GM13977 (cell line): ENCODE measurements around the gene PTP4A2.

ENCODE experiments used
- DNase-seq: peaks from one replicate; pipeline ENCODE4 v3.0.0; 2012; ENCODE audit warnings: low spot score
- CTCF ChIP-seq: IDR thresholded peaks from 2 replicates; pipeline ENCODE4 v1.5.1; 2012; ENCODE audit warnings: mild to moderate bottlenecking, control low read depth; ENCODE audit not compliant: insufficient read depth; ENCODE audit errors: extremely low read depth, missing control alignments
- in situ Hi-C: fragments of 300-500 bp; cut with MboI; formaldehyde crosslinking; loops from one replicate; pipeline ENCODE4 v1.12.0; 2022; ENCODE audit warnings: low sequenced_read_pairs, low pct_unique_long_range_greater_than_20kb, mixed read lengths, inconsistent platforms; ENCODE audit not compliant: unreplicated experiment

PTP4A2 gene

DNA sequence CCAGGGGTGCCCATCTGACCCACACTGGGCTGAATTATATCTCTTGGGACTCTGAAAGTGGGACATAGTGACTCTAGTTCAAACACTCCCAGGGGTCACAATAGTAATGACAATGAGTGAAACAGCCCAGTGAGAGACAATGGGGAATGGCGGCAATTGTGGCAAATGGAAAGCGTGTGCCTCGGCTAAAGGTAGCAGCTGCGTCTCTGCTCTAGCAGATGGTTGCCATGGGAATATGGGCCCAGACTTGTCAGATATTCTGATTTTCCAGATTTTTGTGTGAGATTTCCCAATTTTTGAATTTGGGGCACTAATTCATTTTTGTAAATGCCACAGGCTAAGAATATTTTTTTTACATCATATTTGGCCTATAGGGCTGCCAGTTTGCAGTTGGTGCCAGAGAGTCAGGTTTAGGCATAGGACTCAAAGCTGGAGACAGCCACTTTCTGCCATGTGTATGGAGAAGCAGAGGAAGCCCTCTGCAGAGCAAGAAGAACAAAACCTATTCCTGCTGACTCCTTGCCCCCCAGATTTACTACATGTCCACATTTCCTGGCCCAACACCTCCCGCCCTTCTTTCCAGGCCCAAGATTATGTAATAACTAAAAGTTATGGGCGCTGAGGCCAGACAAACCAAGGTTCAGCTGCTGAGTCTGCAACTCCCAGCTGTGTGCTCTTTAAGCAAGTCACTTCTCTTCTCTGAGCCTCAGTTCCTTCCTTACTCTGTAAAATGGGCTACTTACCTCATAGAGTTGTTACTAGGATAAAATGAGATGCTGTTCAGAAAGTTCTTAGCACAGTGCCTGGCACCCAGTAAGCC is 21.6 kb upstream of the PTP4A2 start:
- in situ Hi-C loops, result loop anchor here (25.0 kb wide), 1 partner anchor 297 kb away; no protein-coding TSS in a partner anchor
- no peak for DNase-seq
- no peak for TF ChIP-seq CTCF

DNA sequence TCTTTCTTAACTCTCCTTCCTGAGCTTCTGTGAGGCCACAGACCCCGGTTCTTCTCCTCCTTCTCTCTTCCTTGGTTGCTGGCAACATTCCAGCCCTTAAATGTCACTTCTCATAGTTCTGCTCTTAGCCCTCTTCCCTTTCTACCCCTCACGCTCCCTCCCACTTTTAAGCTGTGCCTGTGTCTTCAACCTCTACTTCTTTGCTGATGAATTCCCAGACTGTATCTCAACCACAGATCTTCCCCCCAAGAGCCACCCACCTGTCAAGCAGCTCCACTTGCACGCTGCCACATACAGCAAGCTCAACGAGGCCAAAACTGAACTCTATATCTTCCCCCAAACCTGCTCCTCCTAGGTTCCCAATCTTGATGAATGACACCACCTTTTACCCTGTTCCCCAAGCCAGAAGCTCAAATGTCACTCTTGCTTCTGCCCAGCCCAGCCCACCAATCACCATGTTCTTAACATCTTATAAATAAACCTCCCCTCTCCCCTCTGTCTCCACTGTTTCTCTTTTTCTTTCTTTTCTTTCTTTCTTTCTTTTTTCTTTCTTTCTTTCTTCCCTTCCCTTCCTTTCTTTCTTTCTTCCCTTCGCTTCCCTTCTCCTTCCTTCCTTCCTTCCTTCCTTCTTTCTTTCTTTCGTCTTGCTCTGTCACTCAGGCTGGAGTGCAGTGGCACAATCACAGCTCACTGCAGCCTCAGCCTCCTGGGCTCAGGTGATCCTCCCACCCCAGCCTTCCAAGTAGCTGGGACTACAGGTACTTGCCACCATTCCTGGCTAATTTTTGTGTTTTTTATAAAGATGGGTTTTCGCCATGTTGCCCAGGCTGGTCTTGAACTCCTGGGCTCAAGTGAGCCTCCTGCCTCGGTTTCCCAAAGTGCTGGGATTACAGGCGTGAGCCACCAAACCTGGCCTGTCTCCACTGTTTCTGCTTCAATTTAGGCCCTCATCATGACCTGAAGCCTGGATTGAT is 19.8 kb upstream of the PTP4A2 start:
- no peak for TF ChIP-seq CTCF
- peak; percentile 47 for DNase-seq
- in situ Hi-C loops, result loop anchor here (25.0 kb wide), 1 partner anchor 296 kb away; no protein-coding TSS in a partner anchor

DNA sequence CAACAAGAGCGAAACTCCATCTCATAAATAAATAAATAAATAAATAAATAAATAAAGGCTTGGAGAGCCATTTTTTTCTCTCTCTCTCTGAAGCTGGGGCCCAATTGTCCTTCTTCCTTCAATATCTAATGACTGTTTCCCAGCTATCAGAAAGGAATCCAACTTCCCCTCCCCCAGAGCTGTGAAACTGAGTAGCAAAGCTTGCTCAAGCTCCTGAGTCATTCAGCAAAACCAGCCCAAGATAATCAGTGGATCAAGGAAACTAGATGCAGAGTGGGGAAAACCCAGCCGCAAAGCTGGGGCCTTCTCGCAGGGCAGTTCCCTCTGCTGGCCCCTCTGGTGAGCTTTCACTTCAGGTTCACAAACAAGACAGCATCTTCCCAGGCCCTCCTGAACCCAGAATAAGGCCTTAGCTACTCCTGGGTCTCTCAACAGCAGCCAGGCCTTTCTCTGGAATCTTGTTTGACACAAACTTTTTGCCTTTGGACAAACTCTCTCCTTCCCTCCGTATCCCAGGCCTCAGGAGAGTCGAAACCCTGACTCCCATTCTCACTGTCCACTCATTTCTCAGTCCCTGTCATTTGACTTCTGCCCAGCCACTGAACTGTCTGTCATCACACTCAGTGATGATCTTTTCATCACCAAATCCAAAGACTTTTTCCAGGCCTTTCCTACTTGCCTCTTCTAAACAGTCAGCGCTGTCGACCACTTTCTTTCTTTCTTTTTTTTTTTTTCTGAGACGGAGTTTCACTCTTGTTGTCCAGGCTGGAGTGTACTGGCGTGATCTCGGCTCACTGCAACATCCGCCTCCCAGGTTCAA is 18.0 kb upstream of the PTP4A2 start:
- DNase-seq, result peak; percentile 73
- TF ChIP-seq CTCF, result peak; percentile 32
- in situ Hi-C loops, result loop anchor here (25.0 kb wide), 1 partner anchor 294 kb away; no protein-coding TSS in a partner anchor

GRCh38 chr1:31954607-31955283 is 16.6 kb upstream of the PTP4A2 start:
- no peak for TF ChIP-seq CTCF
- peak; percentile 11 for DNase-seq
- in situ Hi-C loops, result loop anchor here (25.0 kb wide), 1 partner anchor 292 kb away; no protein-coding TSS in a partner anchor

GRCh38 chr1:31952825-31953220 is 14.7 kb upstream of the PTP4A2 start:
- in situ Hi-C loops, result loop anchor here (25.0 kb wide), 1 partner anchor 291 kb away; no protein-coding TSS in a partner anchor
- no peak for DNase-seq
- TF ChIP-seq CTCF, result no peak
